Loucy (cell line): ENCODE data around the gene PRSS56.

Experiments
- CTCF ChIP-seq: fragments of 200-600 bp; sonication (generic); conservative IDR thresholded peaks from 2 replicates; pipeline ENCODE4 v1.5.1; 2014; ENCODE audit warnings: mild to moderate bottlenecking, antibody characterized with exemption, low read length
- EZH2phosphoT487 ChIP-seq: fragments of 200-600 bp; IDR thresholded peaks from 2 replicates; pipeline ENCODE4 v1.6.1; 2018; ENCODE audit warnings: antibody characterized with exemption, mild to moderate bottlenecking, moderate library complexity, borderline replicate concordance

DNA sequence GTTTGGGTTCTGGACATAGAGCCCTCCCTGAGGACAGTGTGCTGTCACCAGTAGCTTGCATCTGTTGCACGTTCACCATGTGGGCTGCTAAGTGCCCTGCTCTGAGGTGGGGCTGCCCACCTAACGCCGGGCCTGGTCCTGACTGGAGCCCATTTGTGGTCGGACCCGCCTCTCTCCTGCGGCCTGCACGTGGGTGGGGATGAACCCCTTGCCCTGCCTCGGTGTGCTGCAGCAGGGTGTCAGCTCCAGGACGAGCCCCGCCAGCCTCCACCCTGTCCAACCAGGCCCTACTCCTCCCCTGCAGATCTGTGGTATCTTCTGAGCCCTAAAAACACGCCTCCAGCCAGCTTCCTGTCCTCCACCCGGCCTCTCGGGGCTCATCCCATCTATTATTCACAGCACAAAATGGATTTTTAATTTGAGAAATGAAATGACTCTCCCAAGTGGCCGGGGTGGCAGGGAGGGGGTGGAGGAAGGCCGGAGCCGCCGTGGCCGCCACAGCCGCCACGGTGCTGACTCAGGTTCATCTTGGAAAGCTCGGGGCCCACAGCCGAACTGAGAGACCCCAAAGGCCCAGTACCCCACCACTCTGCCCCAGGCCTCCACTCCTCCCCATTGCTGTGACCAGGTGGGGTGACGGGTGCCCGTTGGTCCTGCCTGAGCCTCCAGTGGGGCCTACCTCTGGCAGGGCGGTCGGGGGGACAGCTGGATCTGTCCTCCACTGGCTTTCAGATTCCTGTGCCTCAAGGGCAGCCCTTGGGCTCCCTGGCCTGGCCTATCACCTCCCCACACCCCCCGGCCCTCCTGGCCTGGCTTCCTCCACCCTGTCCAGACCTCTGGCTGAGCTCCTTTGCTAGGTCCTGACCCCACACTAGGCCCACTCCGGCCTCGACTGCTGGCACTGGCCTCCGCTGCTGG, 29.7 kb upstream of the PRSS56 start:
- TF ChIP-seq CTCF (no peak), EZH2phosphoT487 (no peak)
